A673 (cell line): Measurements from ENCODE around the gene TMEM59L. TPM values are rescaled to one million over a fixed set of nuclear protein-coding genes. Genes with fewer than 3 reads are reported as not detected.

Source experiments
- BruUV-seq: library from RNA; stranded (reverse); fragments of 400-500 nt; replicated peaks from 2 replicates; lab custom pipeline; 2021; lab: Mats Ljungman, UMichigan
- CTCF ChIA-PET: fragments of 300-600 bp; sonication (Branson Sonifier 250); formaldehyde crosslinking; loops from one replicate; lab custom pipeline; 2022; ENCODE audit warnings: antibody characterized with exemption; lab: Charles Lee
- POLR2A ChIA-PET: fragments of 300-600 bp; sonication (Branson Sonifier 250); formaldehyde crosslinking; loops from one replicate; lab custom pipeline; 2022; ENCODE audit warnings: antibody characterized with exemption; ENCODE audit not compliant: low non-redundant PET; lab: Charles Lee
- DNase-seq: peaks from one replicate; pipeline ENCODE4 v3.0.0-alpha.2; 2015; ENCODE audit warnings: low spot score
- H3K27ac ChIP-seq: fragments of 200-600 bp; sonication (generic); 2 replicates; pipeline ENCODE4 v1.5.1; 2016; ENCODE audit warnings: mixed run types, low read depth, mild to moderate bottlenecking, mixed read lengths, antibody characterized with exemption, low read length; ENCODE audit not compliant: poor library complexity, severe bottlenecking
- H3K27me3 ChIP-seq: fragments of 200-600 bp; sonication (generic); replicated peaks from 2 replicates; pipeline ENCODE4 v1.6.1; 2017; ENCODE audit warnings: mixed run types, low read depth, mild to moderate bottlenecking, mixed read lengths, antibody characterized with exemption, low read length; ENCODE audit not compliant: insufficient read depth, poor library complexity
- H3K36me3 ChIP-seq: fragments of 200-600 bp; sonication (generic); 2 replicates; pipeline ENCODE4 v1.6.1; 2016; ENCODE audit warnings: mixed run types, mild to moderate bottlenecking, mixed read lengths, antibody characterized with exemption, low read length; ENCODE audit not compliant: insufficient read depth, poor library complexity, severe bottlenecking
- H3K4me1 ChIP-seq: fragments of 200-600 bp; sonication (generic); 2 replicates; pipeline ENCODE4 v1.6.1; 2017; ENCODE audit warnings: mixed run types, mild to moderate bottlenecking, mixed read lengths, antibody characterized with exemption, low read length; ENCODE audit not compliant: insufficient read depth, poor library complexity, severe bottlenecking
- H3K4me3 ChIP-seq: fragments of 200-600 bp; sonication (generic); 2 replicates; pipeline ENCODE4 v1.5.1; 2016; ENCODE audit warnings: low read depth, mixed run types, mild to moderate bottlenecking, mixed read lengths, low read length; ENCODE audit not compliant: poor library complexity, severe bottlenecking
- H3K9me3 ChIP-seq: fragments of 200-600 bp; sonication (generic); 2 replicates; pipeline ENCODE4 v1.6.1; 2016; ENCODE audit warnings: mixed run types, low read depth, mild to moderate bottlenecking, mixed read lengths, antibody characterized with exemption, low read length; ENCODE audit not compliant: poor library complexity, severe bottlenecking
- EZH2 ChIP-seq: fragments of 200-600 bp; sonication (generic); IDR thresholded peaks from 2 replicates; pipeline ENCODE4 v1.6.1; 2017; ENCODE audit warnings: borderline replicate concordance, low read depth, mild to moderate bottlenecking, mixed read lengths, antibody characterized with exemption, low read length; ENCODE audit not compliant: poor library complexity, severe bottlenecking
- intact Hi-C: fragments of 100-400 bp; cut with micrococcal nuclease; formaldehyde crosslinking; loops from one replicate; pipeline ENCODE4 v1.10.0; 2022; ENCODE audit not compliant: unreplicated experiment
- total RNA-seq: library from RNA; stranded (reverse); gene quantifications from 2 replicates; pipeline ENCODE4 v1.2.3, GENCODE V29; 2021
- TF ChIP-seq, protein P1 (sequence below): fragments of 300-800, 200-600 bp; sonication (generic); conservative IDR thresholded peaks from 2 replicates; pipeline ENCODE4 v1.5.1; 2017; ENCODE audit warnings: low read depth, mild to moderate bottlenecking, antibody characterized with exemption, low read length, moderate library complexity, mixed read lengths

TMEM59L gene
- total RNA-seq, 1 experiment from 2014 or later, result 9.3 TPM

DNA sequence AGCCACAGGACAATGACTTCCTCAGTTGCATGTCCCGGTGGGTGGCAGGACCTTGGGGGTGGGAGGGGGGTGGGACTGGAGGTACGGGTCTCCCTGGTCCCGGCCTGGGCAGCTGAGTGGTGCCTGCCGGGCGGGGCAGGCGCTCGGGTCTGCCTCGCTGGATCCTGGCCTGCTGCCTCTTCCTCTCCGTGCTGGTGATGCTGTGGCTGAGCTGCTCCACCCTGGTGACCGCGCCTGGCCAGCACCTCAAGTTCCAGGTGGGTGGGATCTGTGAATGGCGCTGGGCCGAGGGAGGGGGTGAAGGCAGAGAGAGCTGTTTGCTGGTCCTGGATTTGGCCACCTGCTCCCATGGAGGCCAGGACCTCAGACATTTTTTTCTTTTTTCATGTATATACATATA lies 5.6 kb downstream of the TMEM59L start:
- POLR2A ChIA-PET, result interaction anchor here (0.6 kb wide), 2 partner anchors 24 to 130 kb away, joined by 3 to 4 read pairs; no protein-coding TSS in a partner anchor
- CTCF ChIA-PET, result no interaction called here
- TF ChIP-seq, protein P1, sequence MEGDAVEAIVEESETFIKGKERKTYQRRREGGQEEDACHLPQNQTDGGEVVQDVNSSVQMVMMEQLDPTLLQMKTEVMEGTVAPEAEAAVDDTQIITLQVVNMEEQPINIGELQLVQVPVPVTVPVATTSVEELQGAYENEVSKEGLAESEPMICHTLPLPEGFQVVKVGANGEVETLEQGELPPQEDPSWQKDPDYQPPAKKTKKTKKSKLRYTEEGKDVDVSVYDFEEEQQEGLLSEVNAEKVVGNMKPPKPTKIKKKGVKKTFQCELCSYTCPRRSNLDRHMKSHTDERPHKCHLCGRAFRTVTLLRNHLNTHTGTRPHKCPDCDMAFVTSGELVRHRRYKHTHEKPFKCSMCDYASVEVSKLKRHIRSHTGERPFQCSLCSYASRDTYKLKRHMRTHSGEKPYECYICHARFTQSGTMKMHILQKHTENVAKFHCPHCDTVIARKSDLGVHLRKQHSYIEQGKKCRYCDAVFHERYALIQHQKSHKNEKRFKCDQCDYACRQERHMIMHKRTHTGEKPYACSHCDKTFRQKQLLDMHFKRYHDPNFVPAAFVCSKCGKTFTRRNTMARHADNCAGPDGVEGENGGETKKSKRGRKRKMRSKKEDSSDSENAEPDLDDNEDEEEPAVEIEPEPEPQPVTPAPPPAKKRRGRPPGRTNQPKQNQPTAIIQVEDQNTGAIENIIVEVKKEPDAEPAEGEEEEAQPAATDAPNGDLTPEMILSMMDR, result no peak
- no peak for TF ChIP-seq EZH2

GRCh38 chr19:18620311-18620710 lies 7.6 kb downstream of the TMEM59L start:
- no peak for TF ChIP-seq EZH2
- TF ChIP-seq, protein P1, result no peak
- no peak overlapping the region for H3K27ac ChIP-seq
- intact Hi-C loops, result no loop called here
- H3K4me1 ChIP-seq, result no peaks in the 10 kb centered on the region
- CTCF ChIA-PET, result no interaction called here
- no peak for DNase-seq
- POLR2A ChIA-PET, result no interaction called here
- no peaks in the 10 kb centered on the region for H3K36me3 ChIP-seq
- no TSS peak for BruUV-seq
- H3K4me3 ChIP-seq, result no peak overlapping the region
- no peaks in the 10 kb centered on the region for H3K9me3 ChIP-seq
- no peaks in the 10 kb centered on the region for H3K27me3 ChIP-seq

More for the DNA sequence above, 5.6 kb downstream of the TMEM59L start:
- no TSS peak for BruUV-seq
- Histone ChIP-seq H3K36me3 (no peaks in the 10 kb centered on the region), H3K27me3 (no peaks in the 10 kb centered on the region), H3K27ac (no peak overlapping the region), H3K4me3 (no peak overlapping the region), H3K4me1 (no peaks in the 10 kb centered on the region), H3K9me3 (no peaks in the 10 kb centered on the region)
- DNase-seq, result no peak
- intact Hi-C loops, result no loop called here

DNA sequence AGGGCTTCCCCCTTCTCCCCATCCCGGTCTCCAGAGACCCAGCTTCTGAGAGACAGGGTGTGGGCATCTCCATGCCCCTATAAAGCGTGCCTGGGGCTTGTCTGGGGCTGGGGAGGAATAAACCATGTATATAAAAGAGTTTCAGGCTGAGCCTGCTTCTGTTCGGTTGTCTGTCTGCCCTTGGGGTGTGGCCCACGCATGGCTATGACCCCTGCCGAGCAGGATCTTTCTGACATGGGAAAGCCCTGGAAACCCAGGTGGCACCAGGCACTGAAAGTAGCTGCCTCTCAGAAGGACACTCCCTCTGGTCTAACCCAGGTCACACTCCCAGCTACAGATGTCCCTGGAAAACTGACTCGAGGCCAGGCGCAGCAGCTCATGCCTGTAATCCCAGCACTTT lies 8.2 kb downstream of the TMEM59L start:
- Histone ChIP-seq H3K9me3 (no peaks in the 10 kb centered on the region), H3K27ac (no peak overlapping the region), H3K36me3 (no peaks in the 10 kb centered on the region), H3K4me1 (no peaks in the 10 kb centered on the region), H3K4me3 (no peak overlapping the region), H3K27me3 (no peaks in the 10 kb centered on the region)
- intact Hi-C loops, result no loop called here
- no peak for DNase-seq
- POLR2A ChIA-PET, result no interaction called here
- TF ChIP-seq EZH2, result no peak
- TF ChIP-seq, protein P1, result no peak
- no TSS peak for BruUV-seq
- CTCF ChIA-PET, result no interaction called here
